Activated CD4-positive, alpha-beta T cell treated with anti-CD3 and anti-CD28 coated beads, Interleukin-10, Interleukin-2, amounts not matched to agents 100 ng/mL and 50 ng/mL, durations not matched to agents 16 hours and 8 hours (primary cell): ENCODE data around the gene SEMA3A.

ENCODE experiments used
- DNase-seq: peaks from one replicate; pipeline ENCODE4 v3.0.0-alpha.2; 2020

Gene SEMA3A

GRCh38 chr7:84002348-84002747, 192.2 kb downstream of the SEMA3A start:
- no peak for DNase-seq

- no peak for DNase-seq
These were observed 197.7 kb downstream of the SEMA3A start for GRCh38 chr7:83996879-83997278.

DNA sequence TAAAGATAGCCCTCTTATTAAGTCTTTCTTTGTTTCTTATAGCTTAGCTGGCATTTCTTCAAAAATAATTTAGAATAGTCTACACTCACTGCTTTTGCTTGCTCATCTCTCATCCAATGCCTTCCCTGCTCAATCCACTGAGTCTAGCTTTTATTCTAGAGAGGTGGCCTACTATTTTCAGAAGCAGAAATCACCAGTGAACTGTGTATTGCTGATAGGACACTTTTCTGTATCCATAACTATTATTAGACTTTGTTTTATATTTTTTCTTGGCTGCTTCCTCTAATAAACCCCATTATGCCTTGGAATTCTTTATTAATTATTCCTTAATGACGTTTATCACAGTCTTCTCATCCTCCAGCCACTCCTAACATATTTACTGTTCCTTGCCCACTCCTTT, 206.8 kb downstream of the SEMA3A start:
- no peak for DNase-seq

GRCh38 chr7:83985821-83986220, 208.8 kb downstream of the SEMA3A start:
- DNase-seq: no peak

- DNase-seq: no peak
These were observed 210.0 kb downstream of the SEMA3A start for GRCh38 chr7:83984591-83984990.

DNA sequence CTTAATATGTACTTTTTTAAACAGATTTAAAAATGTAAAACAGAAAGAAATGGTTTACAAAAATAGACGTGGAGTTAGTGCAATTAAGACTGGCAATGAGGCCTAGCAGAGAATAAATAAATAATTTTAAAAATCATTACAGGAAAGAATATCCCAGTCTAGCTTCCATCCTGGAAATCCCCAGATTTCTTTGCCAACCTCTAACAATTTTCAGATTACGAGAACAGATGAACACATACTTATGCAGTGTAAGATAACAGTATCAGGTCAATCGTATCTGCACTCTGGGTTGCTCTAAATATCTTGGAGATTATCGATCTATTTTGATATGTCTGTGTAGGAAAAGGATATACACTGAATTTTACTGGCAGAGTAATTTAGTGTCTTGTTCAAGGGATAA, 210.5 kb downstream of the SEMA3A start:
- DNase-seq: no peak

DNA sequence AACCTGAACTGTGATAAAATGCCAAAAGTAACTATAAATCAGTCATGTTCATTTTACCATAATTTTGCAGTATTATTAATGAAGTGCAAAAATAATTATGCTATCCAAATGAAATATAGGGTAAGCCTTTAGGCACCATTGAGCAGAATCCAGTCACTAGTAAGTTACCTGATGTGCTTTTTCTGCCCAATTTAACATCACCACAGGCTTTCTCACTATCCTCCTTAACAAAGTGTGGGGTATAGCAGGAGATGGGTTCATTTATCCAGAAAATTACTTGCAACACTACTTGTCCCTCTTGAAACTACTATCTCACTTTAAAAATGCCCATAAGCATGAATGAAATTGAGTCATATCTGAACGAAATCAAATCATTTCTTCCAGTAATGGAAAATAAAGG, 211.0 kb downstream of the SEMA3A start:
- DNase-seq: no peak

DNA sequence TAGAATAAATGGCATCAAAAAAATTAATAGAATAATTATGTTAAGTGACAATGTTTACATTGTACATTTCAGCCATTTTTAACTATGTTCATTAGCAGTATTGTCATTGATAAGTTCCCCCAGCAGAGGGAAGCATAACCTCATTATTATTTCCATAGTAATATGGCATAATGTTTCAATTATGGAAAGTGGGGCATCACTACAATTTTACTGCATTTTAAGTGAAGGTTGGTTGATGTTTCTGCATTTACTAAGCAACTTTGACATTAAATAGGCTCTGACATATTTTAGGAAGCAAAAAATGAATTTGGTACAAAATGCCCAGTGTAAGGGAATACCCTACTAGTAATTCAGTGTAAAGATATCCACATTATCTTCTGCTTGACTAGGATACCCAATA, 218.3 kb downstream of the SEMA3A start:
- DNase-seq: peak; percentile 47

DNA sequence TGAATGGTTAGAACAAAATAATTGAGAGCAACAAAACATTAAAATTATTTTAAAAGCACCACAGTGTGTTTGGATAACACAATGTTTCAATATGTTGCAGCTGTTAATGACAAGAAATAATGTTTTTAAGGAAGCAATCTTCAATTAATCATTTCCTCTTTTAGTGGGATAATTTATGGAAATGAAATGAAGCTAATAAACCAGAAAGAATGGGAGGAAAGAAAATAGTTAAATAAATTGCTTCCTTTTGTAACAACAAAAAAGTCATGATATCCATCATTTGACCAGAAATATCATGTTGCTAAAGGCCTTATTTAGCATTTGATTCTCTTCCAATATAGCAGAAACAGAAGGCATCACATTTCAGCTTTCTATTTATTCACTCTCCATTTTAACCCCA, 224.5 kb downstream of the SEMA3A start:
- no peak for DNase-seq

DNA sequence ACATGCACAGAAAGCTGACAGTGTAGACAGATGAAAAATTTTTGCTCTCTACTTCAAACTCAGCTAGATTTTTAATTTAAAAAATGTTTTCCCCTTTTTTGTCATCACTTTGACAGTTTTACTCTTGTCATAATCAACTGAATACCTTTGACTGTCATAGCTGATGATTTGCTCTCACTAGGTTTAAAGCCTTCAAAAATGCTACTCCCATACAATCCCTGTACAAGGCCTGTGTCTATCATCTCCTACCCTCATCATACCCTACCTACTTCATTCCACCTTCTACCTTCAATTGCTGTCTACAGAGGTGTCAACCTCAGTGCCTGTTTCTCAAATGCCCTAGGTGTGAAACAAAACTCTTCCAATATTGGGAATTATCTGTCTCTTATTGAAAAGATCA, 230.3 kb downstream of the SEMA3A start:
- no peak for DNase-seq

- DNase-seq: no peak
These were observed 237.3 kb downstream of the SEMA3A start for GRCh38 chr7:83957333-83957732.

DNA sequence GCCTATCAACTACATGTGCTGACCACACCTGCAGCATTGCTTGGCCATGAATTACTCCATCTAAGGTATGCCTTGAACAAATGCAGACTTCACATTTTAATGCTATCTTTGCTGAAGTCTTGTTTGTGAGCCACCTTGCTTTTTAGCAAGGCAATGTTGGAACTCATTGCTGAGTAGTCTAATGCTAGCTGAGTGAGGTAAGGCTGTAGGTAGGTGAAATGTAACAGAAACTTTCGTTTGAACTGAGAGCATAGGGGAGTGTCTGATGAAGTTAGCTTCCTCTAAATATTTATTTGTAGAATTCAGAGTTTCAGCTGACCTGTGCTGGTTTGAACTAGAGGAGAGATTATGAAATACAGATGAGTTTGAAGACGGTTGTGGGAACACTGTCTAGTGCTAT, 238.5 kb downstream of the SEMA3A start:
- DNase-seq: no peak

DNA sequence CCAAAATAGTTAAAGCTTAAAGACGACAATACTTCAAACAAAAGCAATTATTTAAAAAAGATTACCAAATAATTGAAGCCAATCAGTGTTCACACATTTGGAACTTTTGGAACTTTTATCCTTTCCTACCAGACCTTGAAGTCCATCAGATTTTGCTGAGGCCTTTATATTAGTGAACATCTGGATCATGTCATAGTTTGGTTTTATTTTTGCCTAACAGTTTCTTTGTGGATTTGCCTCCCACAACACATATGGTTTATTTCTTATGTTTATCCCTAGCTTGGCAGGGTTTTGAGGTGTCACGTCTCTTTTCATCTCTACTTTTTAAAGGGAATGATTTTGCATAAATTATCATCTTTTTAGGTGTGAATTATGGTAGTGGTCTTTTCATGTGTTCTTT, 242.4 kb downstream of the SEMA3A start:
- no peak for DNase-seq

- DNase-seq: no peak
These were observed 247.3 kb downstream of the SEMA3A start for GRCh38 chr7:83947260-83947659.

GRCh38 chr7:83946801-83947200, 247.8 kb downstream of the SEMA3A start:
- no peak for DNase-seq

- DNase-seq: no peak
These were observed 253.3 kb downstream of the SEMA3A start for GRCh38 chr7:83941300-83941699.

GRCh38 chr7:83937930-83938329, 256.7 kb downstream of the SEMA3A start:
- no peak for DNase-seq

DNA sequence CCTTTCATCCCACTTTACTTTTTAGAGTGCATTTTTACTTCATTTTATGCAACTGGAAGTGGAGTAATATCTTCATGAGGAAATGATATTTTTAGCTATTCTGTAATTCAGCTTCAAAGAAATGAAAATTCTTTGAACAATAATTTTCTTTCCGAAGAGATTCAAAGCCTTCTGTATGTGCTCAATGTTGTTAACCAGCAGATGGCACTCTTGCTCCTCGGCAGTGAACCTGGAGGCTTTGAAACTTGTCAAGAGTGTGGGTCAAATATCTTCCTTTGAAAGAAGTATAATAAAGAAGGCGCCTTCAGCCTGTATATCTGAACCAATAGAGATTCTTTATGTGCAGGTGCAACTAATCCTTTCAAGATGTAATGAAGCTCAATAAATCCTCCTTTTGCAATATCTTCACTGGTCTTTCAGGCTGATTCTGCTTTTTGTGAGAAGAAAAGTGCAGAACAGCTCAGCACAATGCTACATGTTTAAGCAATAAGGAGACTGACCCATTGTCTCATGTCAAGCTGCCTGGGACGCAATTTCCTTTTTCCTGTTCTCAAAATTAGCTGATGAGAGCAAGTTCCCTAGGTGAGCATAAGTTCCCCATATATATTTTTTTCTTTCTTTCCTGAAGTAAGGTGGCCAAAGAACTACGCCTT, 258.4 kb downstream of the SEMA3A start:
- peak; percentile 56 for DNase-seq

DNA sequence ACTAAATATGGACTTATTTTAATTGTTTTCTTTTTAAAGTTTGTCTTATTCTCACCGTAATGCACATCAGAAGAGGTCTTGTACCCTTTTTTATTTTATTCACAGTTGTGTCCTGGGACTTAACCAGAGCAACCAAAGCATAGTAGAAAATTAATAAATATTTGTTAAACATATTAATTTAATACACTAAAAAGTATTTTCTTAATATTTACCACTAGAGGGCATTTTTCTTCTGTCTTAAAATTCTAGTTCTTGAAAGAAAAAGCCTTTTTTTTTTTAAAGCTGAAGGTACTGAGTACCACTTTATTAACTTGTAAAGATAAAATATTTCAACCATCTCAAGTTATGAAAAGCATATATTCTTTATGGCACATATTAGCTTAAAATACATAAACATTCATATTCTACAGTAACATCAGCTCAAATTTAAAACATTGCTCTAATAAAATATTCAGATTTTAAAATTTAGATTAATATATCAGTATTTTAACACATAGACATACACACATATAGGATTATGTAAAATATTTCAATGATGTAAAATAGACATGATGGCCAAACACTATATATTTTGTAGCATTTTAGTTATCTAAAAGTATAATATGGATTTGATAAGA, 260.4 kb downstream of the SEMA3A start:
- no peak for DNase-seq

- no peak for DNase-seq
These were observed 262.6 kb downstream of the SEMA3A start for GRCh38 chr7:83931968-83932367.

DNA sequence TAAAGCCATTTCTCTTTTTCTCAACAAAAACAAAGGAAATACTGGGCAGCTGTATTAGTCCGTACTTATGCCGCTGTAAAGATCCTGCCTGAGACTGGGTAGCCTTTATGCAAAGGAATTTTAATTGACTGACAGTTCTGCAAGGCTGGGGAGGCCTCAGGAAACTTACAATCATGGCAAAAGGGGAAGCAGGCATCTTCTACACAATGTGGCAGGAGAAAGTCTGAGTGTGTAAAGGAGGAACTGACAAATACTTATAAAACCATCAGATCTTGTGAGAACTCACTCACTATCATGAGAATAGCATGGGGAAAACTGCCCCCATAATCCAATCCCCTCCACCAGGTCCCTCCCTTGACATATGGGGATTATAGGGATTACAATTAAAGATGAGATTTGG, 264.3 kb downstream of the SEMA3A start:
- DNase-seq: no peak

DNA sequence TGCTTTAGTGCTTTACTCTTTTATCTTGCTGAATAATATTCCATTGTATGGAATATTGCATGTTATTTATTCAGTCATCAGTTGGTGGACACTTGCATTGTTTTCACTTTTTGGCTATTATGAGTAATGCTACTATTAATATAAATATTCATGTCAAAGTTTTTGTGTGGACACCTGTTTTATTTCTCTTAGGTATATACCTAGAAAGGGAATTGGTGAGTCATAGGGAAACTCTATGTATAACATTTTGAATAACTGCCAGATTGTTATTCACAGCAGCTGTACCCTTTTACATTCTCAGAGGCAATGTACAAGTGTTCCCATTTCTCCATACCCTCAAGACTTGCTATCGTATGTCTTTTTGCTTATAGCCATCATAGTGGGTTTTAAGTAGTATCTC, 268.7 kb downstream of the SEMA3A start:
- no peak for DNase-seq

DNA sequence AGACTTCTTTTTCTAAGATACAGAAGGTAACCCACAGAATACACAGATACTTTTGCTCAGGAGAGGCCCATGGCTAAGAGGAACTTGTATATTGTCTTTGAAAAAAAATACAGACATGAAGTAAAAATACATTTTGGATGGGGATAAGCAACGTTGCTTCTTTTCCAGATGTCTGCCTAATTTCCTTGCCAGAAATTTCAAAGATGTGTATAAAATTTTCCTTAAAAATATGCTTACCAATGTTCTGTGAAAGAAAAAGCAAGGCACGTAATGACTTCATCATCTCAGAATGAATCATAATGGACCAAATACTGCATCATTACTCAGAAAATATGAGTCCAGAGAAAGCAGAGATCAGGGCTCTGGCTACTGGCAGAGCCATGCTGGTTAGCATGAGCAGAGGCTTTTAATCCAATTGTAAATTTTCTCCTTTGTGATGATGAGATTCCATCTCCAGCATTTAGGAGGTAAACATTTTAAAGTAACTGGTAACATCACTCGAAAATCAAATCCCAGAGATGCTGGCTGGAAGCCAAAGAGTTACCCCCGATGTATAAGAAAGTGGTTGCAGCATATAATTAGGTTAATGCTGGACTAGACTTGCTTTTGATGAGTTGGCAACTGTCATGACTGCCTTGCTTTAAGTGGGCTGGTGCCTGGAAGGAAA, 272.5 kb downstream of the SEMA3A start:
- DNase-seq: no peak

DNA sequence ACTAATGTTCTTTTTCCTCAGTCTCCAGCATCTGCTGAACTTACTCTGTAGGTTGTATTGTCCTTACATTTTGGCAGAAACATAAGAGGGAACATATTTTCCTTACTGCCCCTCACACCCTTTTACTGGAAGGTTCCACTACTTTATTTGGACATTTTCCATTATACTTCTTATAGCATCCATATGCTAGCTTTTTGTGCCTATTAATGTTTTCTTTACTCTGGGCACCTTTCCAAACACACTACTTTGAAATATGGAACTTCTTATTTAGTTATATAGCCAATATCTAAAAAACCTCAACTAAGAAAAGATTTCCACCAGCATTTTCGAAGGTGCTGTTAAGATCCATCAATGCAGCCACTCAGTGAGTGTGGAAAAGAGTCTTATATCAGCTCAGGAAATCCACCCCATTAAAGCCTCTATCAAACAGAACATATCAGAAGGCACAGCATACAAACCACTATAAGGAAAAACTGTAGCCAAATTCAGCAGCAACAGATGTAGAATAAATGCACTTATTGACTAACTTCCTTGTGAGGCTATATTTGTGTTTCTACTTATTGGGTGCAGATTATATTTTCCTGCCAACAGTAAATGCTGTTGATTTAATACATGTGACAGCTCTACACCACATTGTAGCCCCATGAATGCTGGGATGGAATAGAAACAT, 273.2 kb downstream of the SEMA3A start:
- no peak for DNase-seq
